Left ventricle myocardium inferior (tissue), 1 donor: ENCODE results near the gene BEAN1. TPM values are rescaled to one million over a fixed set of nuclear protein-coding genes. Genes with fewer than 3 reads are reported as not detected.
A peak's percentile ranks its signal among the peaks of the same experiment; 100 is the strongest.

Source experiments
- DNase-seq: peaks from one replicate; pipeline ENCODE4 v3.0.0-alpha.2; 2020
- H3K27ac ChIP-seq: fragments of 200-600 bp; replicated peaks from 2 replicates; pipeline ENCODE4 v1.8.0; 2021
- H3K27me3 ChIP-seq: fragments of 200-600 bp; 2 replicates; pipeline ENCODE4 v1.8.0; 2021; ENCODE audit warnings: low read depth
- H3K36me3 ChIP-seq: fragments of 200-600 bp; 2 replicates; pipeline ENCODE4 v1.8.0; 2021
- H3K4me1 ChIP-seq: fragments of 200-600 bp; 2 replicates; pipeline ENCODE4 v1.8.0; 2021
- H3K4me3 ChIP-seq: fragments of 200-600 bp; 2 replicates; pipeline ENCODE4 v1.8.0; 2021; ENCODE audit warnings: mild to moderate bottlenecking, moderate library complexity
- H3K9me3 ChIP-seq: fragments of 200-600 bp; replicated peaks from 2 replicates; pipeline ENCODE4 v1.8.0; 2021
- CTCF ChIP-seq: fragments of 200-600 bp; IDR thresholded peaks from 2 replicates; pipeline ENCODE4 v1.8.0; 2021; ENCODE audit warnings: antibody characterized with exemption, mild to moderate bottlenecking, borderline replicate concordance
- intact Hi-C: fragments of 100-400 bp; cut with micrococcal nuclease; formaldehyde crosslinking; loops from one replicate; pipeline ENCODE4 v1.11.0; 2022
- total RNA-seq: library from RNA; stranded (reverse); fragmentation: NEBNext Ultra II Directional; extraction: Animal tissue kit (Norgen Biotek cat#: 25700); gene quantifications from one replicate; pipeline ENCODE4 v1.2.1, GENCODE V29; 2021
- donor health status: DM: no; HTN: yes; CAD: no; lungs with severe emphysema.

BEAN1 gene
- total RNA-seq, 1 donor from 2014 or later = 0.33 TPM

GRCh38 chr16:66423177-66423576 is 3.9 kb upstream of the BEAN1 start:
- H3K4me3 ChIP-seq = no peak overlapping the region
- TF ChIP-seq CTCF = no peak
- DNase-seq = no peak
- no peak overlapping the region for H3K27ac ChIP-seq
- H3K4me1 ChIP-seq = peaks cover 19% of the 10 kb centered on the region
- H3K36me3 ChIP-seq = no peaks in the 10 kb centered on the region
- peaks cover 26% of the 10 kb centered on the region for H3K27me3 ChIP-seq
- no peaks in the 10 kb centered on the region for H3K9me3 ChIP-seq
- intact Hi-C loops = no loop called here

GRCh38 chr16:66425651-66426050 is 1.4 kb upstream of the BEAN1 start:
- H3K27me3 ChIP-seq = peaks cover 30% of the 10 kb centered on the region
- intact Hi-C loops = no loop called here
- peaks cover 20% of the 10 kb centered on the region for H3K4me1 ChIP-seq
- H3K9me3 ChIP-seq = no peaks in the 10 kb centered on the region
- DNase-seq = no peak
- TF ChIP-seq CTCF = no peak
- no peaks in the 10 kb centered on the region for H3K36me3 ChIP-seq
- no peak overlapping the region for H3K27ac ChIP-seq
- no peak overlapping the region for H3K4me3 ChIP-seq

GRCh38 chr16:66426112-66427035 is 721 bp upstream of the BEAN1 start:
- Histone ChIP-seq H3K27ac (no peak overlapping the region), H3K9me3 (no peaks in the 10 kb centered on the region), H3K27me3 (peaks cover 30% of the 10 kb centered on the region), H3K4me1 (peaks cover 20% of the 10 kb centered on the region), H3K4me3 (peak overlapping the region; percentile 70), H3K36me3 (no peaks in the 10 kb centered on the region)
- intact Hi-C loops = no loop called here
- no peak for TF ChIP-seq CTCF
- no peak for DNase-seq

GRCh38 chr16:66427871-66428681 is 981 bp downstream of the BEAN1 start:
- H3K27me3 ChIP-seq = peaks cover 30% of the 10 kb centered on the region
- peak overlapping the region; percentile 70 for H3K4me3 ChIP-seq
- intact Hi-C loops = no loop called here
- H3K27ac ChIP-seq = no peak overlapping the region
- no peak for DNase-seq
- H3K4me1 ChIP-seq = peaks cover 30% of the 10 kb centered on the region
- TF ChIP-seq CTCF = no peak
- no peaks in the 10 kb centered on the region for H3K9me3 ChIP-seq
- H3K36me3 ChIP-seq = no peaks in the 10 kb centered on the region

- H3K4me1 ChIP-seq = peaks cover 30% of the 10 kb centered on the region
- DNase-seq = no peak
- H3K36me3 ChIP-seq = no peaks in the 10 kb centered on the region
- H3K27me3 ChIP-seq = peaks cover 30% of the 10 kb centered on the region
- intact Hi-C loops = no loop called here
- H3K27ac ChIP-seq = no peak overlapping the region
- H3K4me3 ChIP-seq = no peak overlapping the region
- H3K9me3 ChIP-seq = no peaks in the 10 kb centered on the region
- no peak for TF ChIP-seq CTCF
Observed at GRCh38 chr16:66428682-66429251, 1.7 kb downstream of the BEAN1 start.
